H1 (cell line): Measurements from ENCODE around the gene NR5A2. TPM values are rescaled to one million over a fixed set of nuclear protein-coding genes. Genes with fewer than 3 reads are reported as not detected.

Experiments used
- ATF2 ChIP-seq: IDR thresholded peaks from 2 replicates; pipeline ENCODE4 v1.6.1; 2012; ENCODE audit warnings: low read length, inconsistent platforms
- NANOG ChIP-seq: IDR thresholded peaks from 2 replicates; pipeline ENCODE4 v1.6.1; 2011; ENCODE audit warnings: low read length, low read depth, mild to moderate bottlenecking, inconsistent platforms; ENCODE audit not compliant: insufficient read depth, poor library complexity, severe bottlenecking
- SP1 ChIP-seq: IDR thresholded peaks from 2 replicates; pipeline ENCODE4 v1.6.1; 2011; ENCODE audit warnings: low read depth, low read length
- SP2 ChIP-seq: IDR thresholded peaks from 2 replicates; pipeline ENCODE4 v1.6.1; 2012; ENCODE audit warnings: mild to moderate bottlenecking, low read length, inconsistent platforms
- SRF ChIP-seq: IDR thresholded peaks from 2 replicates; pipeline ENCODE4 v1.6.1; 2011; ENCODE audit warnings: mild to moderate bottlenecking, low read depth, low read length, moderate library complexity
- TEAD4 ChIP-seq: IDR thresholded peaks from 2 replicates; pipeline ENCODE4 v1.6.1; 2012; ENCODE audit warnings: low read depth, low read length, inconsistent platforms, mixed read lengths
- polyA plus RNA-seq, 7 experiments: library from polyadenylated mRNA; depleted of rRNA in 3 of 7; stranded (reverse) in 5 of 7; unstranded in 2 of 7; fragments of >200 nt in 5 of 7; fragments of 200-250 nt in 2 of 7; gene quantifications; 1 replicate in 5 of 7; 2 replicates in 1 of 7; 4 replicates in 1 of 7; pipeline versions ENCODE4 v1.2.1 to v1.2.3, GENCODE V29; 2011 to 2013; ENCODE audit warnings: missing spikeins in 2 of 7, mixed read lengths in 2 of 7
- total RNA-seq: library from RNA; stranded (reverse); fragmentation: NEBNext Ultra II Directional; extraction: Animal tissue kit (Norgen Biotek cat#: 25700); gene quantifications from 2 replicates; pipeline ENCODE4 v1.2.1, GENCODE V29; 2021

Gene NR5A2
- total and polyA plus RNA-seq, 2 of the 8 experiments (the other 6 are each of a cell fraction or from before 2014, with no cell fraction given), result 1.7 to 11.6 TPM

GRCh38 chr1:199995096-199995685, 32.3 kb upstream of the NR5A2 start (continued):
- TF ChIP-seq TEAD4 (no peak), NANOG (no peak), SRF (no peak), SP1 (no peak), SP2 (no peak), ATF2 (no peak)
